ENCODE results near the gene PIPOX.
A peak's percentile ranks its signal among the peaks of the same experiment; 100 is the strongest.

PIPOX gene

DNA sequence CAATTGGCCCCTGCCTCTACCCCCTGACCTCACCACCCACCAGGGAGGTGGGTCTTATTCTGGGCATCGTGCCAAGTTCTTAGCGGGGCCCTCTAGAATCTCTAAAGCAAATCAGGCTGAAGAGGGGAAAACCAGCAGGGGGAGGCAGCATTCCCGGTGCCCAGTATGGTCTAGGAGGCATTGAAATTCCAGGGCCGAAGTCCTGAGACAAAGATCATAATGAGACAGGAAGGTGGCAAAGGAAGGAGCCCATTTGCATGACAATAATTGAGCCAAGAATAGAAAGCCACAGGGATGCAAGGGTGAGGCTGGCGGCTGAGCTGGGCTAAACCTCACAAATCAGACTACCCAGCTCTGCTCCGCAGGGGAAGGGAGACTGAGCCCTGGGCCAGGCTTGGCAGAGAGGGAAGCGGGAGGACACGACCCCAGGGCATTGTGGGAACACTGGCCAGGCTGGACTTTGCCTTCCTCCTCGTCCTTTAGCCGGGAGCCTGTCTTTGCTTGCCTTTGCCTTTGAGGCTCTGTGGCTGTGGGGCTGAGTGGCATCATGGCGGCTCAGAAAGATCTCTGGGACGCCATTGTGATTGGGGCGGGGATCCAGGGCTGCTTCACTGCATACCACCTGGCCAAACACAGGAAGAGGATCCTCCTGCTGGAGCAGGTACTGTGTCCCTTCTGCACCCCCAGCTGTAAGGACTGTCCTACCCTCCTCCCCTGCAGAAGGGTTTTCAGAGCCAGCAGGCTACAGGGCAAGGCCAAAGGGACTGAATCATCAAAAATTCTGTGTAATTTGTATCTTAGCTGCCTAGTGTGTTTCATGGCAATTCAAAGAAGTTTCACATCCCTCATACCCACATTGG lies at the start of gene PIPOX:
TSS of gene PIPOX (plus strand) at position 463 of the 860 bp plus-strand sequence. CDS start at position 548, 85 bp downstream.
- DNase-seq: no peak

- no peak for DNase-seq
Measured at GRCh38 chr17:28993645-28994426, 49.1 kb upstream of the PIPOX start.

DNA sequence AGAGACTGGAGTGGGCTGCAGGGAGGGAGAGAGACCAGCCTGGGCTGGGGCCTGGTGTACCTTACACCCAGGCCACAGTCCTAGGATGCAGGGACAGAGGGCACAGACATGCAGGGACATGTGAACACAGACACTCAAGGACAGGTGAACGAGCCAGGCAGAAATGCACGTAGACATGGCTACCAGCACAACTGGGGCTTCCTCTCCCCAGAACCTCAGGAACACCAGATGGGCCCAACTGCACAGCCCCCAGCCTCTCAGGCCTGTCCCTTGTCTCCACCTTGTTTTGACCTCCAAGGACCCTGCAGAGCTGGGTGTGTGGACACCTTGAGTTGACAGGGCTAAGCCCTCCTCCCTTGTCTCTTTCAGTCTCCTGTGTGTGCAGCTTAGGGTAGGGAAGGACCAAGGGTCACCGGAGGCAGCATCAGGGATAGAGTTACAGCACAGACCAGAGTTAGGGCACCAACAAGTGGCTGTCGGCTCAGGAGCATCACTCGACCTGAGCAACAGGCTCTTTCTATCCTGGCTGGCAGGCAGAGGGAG lies 46.3 kb upstream of the PIPOX start:
- no peak for DNase-seq

DNA sequence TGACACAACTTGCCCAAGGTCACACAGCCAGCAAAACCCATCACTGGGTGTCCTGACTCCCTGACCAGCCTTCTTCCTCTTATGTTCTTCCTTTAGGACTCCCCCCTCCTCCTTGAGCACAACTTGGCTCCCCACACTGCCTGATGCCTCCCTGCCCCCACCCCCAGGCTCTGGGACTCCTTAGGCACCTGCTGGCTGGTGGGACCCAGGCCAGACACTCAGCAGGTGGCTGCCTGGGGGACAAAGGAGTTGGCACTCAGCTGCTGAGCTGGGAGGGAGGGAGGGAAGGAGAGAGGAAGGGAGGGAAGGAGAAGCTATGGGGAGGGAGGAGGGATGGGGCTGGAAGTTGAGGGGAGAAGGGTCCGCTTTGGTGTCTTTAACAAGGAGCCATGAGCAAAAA lies 45.1 kb upstream of the PIPOX start:
- DNase-seq: no peak

DNA sequence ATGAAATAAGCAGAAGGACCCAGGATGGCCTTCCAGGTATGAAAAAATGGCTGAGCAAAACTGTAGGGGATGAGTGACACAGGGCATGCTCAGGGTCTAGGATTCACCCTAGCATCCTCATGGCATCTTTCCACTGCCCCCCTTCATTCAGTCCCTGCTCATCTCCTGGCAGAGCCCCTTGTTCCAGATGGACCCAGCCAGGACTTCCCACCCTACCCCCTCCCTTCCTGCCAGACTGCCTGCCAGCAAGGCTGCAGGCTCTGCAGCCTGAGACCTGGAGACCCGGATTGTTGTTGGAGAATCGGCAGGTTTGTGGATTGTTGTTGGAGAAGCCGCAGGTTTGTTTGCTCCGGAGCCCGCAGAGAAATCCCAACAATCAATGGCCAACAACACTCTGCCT lies 43.7 kb upstream of the PIPOX start:
- no peak for DNase-seq

DNA sequence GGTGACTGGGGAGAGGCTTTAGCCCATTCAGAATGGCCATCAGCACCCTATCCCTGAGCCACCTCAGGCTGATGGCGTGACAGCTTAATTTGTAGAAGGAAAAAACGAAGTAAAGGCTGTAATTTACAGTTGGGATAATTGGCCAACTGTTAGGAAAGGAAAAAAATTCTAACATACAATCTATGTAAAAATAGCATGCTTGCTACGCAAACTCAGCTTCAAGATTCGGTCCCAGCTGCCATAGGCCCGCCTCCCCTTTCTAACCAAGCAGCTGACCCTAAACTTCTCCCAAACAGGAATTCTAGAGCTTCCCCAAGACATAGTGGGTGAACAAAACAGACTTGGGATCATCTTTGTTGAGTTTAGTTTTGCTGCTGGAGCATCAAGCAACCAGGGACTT lies 42.0 kb upstream of the PIPOX start:
- DNase-seq: no peak

- no peak for DNase-seq
Measured at GRCh38 chr17:29002811-29003210, 40.1 kb upstream of the PIPOX start.

DNA sequence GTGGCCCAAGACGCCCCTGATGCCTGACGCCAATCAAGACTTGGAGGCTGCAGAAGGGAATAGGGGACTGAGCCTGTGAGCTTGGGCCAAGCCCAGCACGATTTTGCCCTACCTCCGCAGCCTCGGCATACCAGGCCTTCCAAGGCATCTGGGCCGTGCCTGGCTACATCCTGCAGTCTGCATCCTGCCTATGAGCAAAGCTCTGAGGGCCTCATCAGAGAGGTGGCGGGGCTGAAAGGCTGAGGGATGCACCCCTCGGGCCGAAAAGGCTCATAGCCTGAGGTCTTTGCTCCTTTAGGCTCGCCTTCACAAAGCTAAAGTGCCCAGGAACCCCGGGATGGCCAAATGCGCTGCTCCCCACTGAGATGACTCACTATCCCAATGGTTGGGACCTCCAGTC lies 39.7 kb upstream of the PIPOX start:
- no peak for DNase-seq

DNA sequence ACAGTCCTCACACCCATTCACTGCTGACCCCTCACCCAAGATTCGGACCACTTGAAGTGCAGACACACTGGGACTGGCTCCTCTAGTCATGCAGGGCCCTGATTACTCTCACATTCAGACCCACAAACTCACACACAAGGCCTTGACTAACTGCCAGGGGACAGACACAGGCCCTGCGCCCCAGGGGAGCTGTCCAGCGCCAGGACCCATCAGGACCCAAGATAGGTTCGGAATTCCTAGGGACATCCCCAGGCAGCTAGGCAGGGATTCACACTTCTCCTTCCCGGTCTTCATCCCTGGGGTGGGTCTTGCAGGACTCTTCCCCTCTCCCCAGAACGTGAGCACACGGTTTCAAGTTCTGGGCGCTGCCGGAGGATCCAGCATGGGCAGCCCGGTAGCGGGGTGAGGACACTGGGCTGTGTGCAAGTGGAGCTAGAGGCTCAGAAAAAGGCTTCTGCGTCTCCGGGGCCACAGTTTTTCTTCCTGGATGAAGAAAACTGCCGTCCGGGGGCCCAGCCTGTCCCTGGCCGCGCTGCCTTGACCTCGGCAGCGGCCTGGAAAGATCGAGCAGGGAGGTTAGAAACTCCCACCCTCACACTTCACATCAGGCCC lies 38.8 kb upstream of the PIPOX start:
- DNase-seq: no peak

GRCh38 chr17:29005936-29006511 lies 36.9 kb upstream of the PIPOX start, which contains the start of gene SEZ6:
Gene SEZ6 (minus strand): TSS chr17:29006033. CDS start chr17:29005869, 164 bp downstream.
- DNase-seq: peak; percentile 59

DNA sequence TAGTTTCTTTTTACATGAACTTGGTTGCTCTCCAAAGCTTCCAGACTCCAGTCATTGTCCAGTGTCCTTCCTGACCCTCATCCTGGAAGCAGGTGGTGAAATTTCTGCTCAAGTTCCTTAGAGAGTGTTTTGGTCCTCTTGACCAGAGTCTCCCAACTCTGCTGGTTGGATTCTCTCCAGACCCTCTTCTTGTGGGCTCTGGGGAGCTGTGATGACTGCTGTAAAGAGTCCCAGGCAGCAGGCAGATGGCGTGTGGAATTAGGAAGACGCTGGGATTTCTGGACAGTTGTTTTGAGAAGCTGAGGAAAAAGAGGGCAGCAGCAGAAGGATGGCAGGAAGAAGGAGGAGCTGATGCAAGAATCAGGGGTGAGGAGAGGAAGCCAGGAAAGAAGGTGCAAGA lies 35.5 kb upstream of the PIPOX start:
- no peak for DNase-seq

DNA sequence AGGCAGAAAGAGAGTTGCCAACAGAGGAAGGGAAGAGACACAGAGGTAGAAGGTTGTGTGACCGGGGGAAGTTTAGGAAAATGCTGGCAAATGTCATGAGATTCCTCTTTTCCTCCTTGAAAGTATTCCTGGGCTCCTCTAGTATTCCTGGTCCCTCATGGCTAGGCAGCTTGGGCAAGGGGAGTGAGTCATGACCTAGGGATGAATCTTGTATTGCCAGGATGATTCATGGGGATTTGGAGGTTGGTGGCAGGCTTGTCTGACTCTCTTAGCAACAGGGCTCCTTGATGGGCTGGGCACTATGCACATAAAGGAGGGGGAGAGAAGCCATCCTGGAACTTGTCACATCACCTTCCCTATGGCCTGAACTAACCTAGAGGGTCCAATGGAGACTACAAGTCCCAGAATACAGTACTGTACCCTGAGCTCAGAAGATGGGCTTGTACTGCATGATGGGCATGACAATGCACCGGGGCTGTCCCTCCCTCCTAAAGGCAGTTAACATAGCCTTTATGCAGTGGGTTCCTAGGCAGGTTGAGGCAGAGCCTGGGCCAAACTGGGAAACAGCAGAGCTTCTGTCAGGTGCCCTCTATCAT lies 35.0 kb upstream of the PIPOX start:
- no peak for DNase-seq

DNA sequence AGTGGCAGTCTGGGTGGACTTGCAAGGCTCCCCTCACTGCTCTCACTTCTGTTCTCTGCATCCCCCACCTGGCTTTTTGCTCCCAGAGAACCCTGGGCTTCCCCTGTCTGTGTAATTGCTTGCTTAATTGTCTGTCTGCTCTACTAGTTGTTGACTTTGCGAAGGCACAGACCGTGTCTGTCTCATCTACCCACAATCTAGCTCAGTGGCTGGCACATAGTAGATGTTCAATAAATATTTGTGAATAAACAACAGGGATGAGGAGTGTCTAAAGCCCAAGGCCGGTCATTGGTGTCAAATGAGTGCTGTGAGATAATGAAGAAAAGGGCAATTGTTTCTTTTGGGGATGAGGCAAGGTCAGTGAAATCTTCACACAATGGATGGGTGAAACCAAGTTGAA lies 34.4 kb upstream of the PIPOX start:
- no peak for DNase-seq

GRCh38 chr17:29010129-29010528 lies 32.8 kb upstream of the PIPOX start:
- no peak for DNase-seq

- no peak for DNase-seq
Measured at GRCh38 chr17:29010586-29010985, 32.4 kb upstream of the PIPOX start.

- no peak for DNase-seq
Measured at GRCh38 chr17:29012535-29012934, 30.4 kb upstream of the PIPOX start.

- no peak for DNase-seq
Measured at GRCh38 chr17:29014716-29015115, 28.2 kb upstream of the PIPOX start.

- DNase-seq: no peak
Measured at GRCh38 chr17:29016345-29017210, 26.4 kb upstream of the PIPOX start.

DNA sequence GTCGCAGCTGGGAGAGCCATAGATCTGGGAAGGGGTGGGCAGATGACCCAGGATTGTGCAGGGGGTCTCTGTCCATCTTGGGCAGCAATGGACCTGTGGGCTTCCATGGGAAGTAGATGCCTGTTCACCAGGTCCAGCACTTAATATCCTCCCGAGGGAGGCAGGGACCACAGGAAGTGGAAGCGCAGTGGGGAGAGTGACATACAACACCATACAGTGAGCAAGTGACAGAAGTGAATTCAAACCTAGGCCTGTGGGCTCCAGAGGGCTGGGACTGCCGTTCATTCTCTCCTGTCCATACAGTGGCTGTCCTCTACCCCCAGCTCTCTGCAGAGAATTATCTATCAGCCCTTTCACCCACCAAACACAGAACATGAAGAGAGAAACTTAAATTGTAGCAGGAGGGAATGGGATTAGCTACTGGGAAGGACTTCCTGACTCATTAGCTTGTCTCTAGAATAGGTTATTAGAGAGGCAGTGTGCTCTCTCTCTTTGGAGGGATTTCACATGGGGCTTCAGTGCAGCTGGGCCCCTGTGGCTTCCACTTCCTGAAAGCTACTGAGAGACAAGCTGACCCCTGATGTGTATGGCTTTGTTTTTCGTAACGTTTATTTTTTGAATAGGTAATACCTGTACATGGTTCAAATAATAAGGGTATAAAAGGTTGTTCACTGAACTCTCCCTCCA lies 24.0 kb upstream of the PIPOX start:
- DNase-seq: no peak

- DNase-seq: no peak
Measured at GRCh38 chr17:29019475-29020181, 23.3 kb upstream of the PIPOX start.

All from activated CD4-positive, alpha-beta T cell treated with anti-CD3 and anti-CD28 coated beads, Interleukin-2, amount 50 U/mL, for 1 hour (primary cell).